ENCODE measurements around the gene ARHGAP44.

GRCh38 chr17:13030459-13031300, 241.4 kb downstream of the ARHGAP44 start:
- peak; percentile 84 for TF ChIP-seq CTCF (IDR thresholded peaks at IDR 0.05)
- TF ChIP-seq ZFX (IDR thresholded peaks at IDR 0.05; ENCODE audit: borderline replicate concordance) = no peak

All from 22Rv1 (cell line).